ENCODE data around the gene IL23R.

The IL23R gene

GRCh38 chr1:67239738-67240137 is 73.5 kb downstream of the IL23R start:
- no peak for DNase-seq (ENCODE audit: low read depth in 2 of 2)

- DNase-seq (ENCODE audit: low read depth in 2 of 2): no peak
Observed at GRCh38 chr1:67241200-67241746, 75.0 kb downstream of the IL23R start.

GRCh38 chr1:67242016-67242415 is 75.8 kb downstream of the IL23R start:
- no peak for DNase-seq (ENCODE audit: low read depth in 2 of 2)

GRCh38 chr1:67250051-67250653 is 83.9 kb downstream of the IL23R start:
- DNase-seq (ENCODE audit: low read depth in 2 of 2): no peak

GRCh38 chr1:67256291-67257172 is 90.3 kb downstream of the IL23R start:
- no peak for DNase-seq (ENCODE audit: low read depth in 2 of 2)

GRCh38 chr1:67257173-67257535 is 90.9 kb downstream of the IL23R start:
- no peak for DNase-seq (ENCODE audit: low read depth in 2 of 2)

- DNase-seq (ENCODE audit: low read depth in 2 of 2): no peak
Observed at GRCh38 chr1:67261680-67262079, 95.4 kb downstream of the IL23R start.

GRCh38 chr1:67262735-67263134 is 96.5 kb downstream of the IL23R start:
- no peak for DNase-seq (ENCODE audit: low read depth in 2 of 2)

- DNase-seq (ENCODE audit: low read depth in 2 of 2): no peak
Observed at GRCh38 chr1:67264152-67264551, 97.9 kb downstream of the IL23R start.

GRCh38 chr1:67264899-67265298 is 98.6 kb downstream of the IL23R start:
- DNase-seq (ENCODE audit: low read depth in 2 of 2): no peak

- DNase-seq (ENCODE audit: low read depth in 2 of 2): no peak
Observed at GRCh38 chr1:67269061-67269460, 102.8 kb downstream of the IL23R start.

GRCh38 chr1:67270541-67270940 is 104.3 kb downstream of the IL23R start:
- DNase-seq (ENCODE audit: low read depth in 2 of 2): no peak

- DNase-seq (ENCODE audit: low read depth in 2 of 2): no peak
Observed at GRCh38 chr1:67273591-67273990, 107.3 kb downstream of the IL23R start.

GRCh38 chr1:67274623-67275325 is 108.5 kb downstream of the IL23R start:
- peak in 1 of 2 experiments; percentile 10 for DNase-seq (ENCODE audit: low read depth in 2 of 2)

- no peak for DNase-seq (ENCODE audit: low read depth in 2 of 2)
Observed at GRCh38 chr1:67280696-67281095, 114.4 kb downstream of the IL23R start.

GRCh38 chr1:67281244-67281643 is 115.0 kb downstream of the IL23R start:
- DNase-seq (ENCODE audit: low read depth in 2 of 2): no peak

- no peak for DNase-seq (ENCODE audit: low read depth in 2 of 2)
Observed at GRCh38 chr1:67285780-67286488, 119.7 kb downstream of the IL23R start.

- DNase-seq (ENCODE audit: low read depth in 2 of 2): no peak
Observed at GRCh38 chr1:67290236-67290635, 124.0 kb downstream of the IL23R start.

GRCh38 chr1:67294836-67295617 is 128.8 kb downstream of the IL23R start:
- DNase-seq (ENCODE audit: low read depth in 2 of 2): no peak

- no peak for DNase-seq (ENCODE audit: low read depth in 2 of 2)
Observed at GRCh38 chr1:67298762-67299161, 132.5 kb downstream of the IL23R start.

GRCh38 chr1:67299296-67299695 is 133.0 kb downstream of the IL23R start:
- DNase-seq (ENCODE audit: low read depth in 2 of 2): no peak
